GM06990 (cell line): Measurements from ENCODE around the gene KLHL25.

ENCODE experiments used
- DNase-seq: peaks from one replicate; pipeline ENCODE4 v3.0.0-alpha.2; 2011; ENCODE audit not compliant: insufficient read length; ENCODE audit errors: extremely low read depth
- H3K27me3 ChIP-seq: replicated peaks from 2 replicates; pipeline ENCODE4 v1.6.0; 2011; ENCODE audit warnings: low read length; ENCODE audit not compliant: control insufficient read depth, insufficient read depth
- H3K36me3 ChIP-seq: 2 replicates; pipeline ENCODE4 v1.5.1; 2011; ENCODE audit warnings: low read length; ENCODE audit not compliant: control insufficient read depth, insufficient read depth
- H3K4me3 ChIP-seq: replicated peaks from 2 replicates; pipeline ENCODE4 v1.5.1; 2011; ENCODE audit warnings: low read depth, mild to moderate bottlenecking, control low read depth, low read length
- TF ChIP-seq, protein P1 (sequence below): IDR thresholded peaks from 2 replicates; pipeline ENCODE4 v1.5.1; 2011; ENCODE audit warnings: low read length, control low read depth, mild to moderate bottlenecking, inconsistent platforms; ENCODE audit not compliant: insufficient read depth, poor library complexity, severe bottlenecking

The KLHL25 gene

DNA sequence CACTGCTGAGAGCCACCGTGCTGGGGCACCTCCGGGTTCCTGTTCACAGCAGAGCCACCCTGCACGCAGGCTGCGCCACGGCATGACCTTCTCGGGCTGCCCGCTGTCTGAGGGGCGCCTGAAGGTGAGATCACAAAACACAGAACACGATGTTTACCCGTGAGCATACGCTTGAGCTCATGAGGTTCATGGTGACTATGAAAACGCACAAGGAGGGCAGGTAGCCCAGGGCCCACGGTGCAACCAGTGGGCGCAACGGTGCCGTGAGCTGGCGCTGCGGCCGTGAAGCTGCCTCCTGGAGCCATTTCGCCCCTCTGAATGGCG lies 36.1 kb downstream of the KLHL25 start:
- Histone ChIP-seq H3K36me3 (peaks cover 1% of the 10 kb centered on the region), H3K27me3 (no peaks in the 10 kb centered on the region), H3K4me3 (no peak overlapping the region)
- no peak for DNase-seq
- TF ChIP-seq, protein P1, sequence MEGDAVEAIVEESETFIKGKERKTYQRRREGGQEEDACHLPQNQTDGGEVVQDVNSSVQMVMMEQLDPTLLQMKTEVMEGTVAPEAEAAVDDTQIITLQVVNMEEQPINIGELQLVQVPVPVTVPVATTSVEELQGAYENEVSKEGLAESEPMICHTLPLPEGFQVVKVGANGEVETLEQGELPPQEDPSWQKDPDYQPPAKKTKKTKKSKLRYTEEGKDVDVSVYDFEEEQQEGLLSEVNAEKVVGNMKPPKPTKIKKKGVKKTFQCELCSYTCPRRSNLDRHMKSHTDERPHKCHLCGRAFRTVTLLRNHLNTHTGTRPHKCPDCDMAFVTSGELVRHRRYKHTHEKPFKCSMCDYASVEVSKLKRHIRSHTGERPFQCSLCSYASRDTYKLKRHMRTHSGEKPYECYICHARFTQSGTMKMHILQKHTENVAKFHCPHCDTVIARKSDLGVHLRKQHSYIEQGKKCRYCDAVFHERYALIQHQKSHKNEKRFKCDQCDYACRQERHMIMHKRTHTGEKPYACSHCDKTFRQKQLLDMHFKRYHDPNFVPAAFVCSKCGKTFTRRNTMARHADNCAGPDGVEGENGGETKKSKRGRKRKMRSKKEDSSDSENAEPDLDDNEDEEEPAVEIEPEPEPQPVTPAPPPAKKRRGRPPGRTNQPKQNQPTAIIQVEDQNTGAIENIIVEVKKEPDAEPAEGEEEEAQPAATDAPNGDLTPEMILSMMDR = no peak

DNA sequence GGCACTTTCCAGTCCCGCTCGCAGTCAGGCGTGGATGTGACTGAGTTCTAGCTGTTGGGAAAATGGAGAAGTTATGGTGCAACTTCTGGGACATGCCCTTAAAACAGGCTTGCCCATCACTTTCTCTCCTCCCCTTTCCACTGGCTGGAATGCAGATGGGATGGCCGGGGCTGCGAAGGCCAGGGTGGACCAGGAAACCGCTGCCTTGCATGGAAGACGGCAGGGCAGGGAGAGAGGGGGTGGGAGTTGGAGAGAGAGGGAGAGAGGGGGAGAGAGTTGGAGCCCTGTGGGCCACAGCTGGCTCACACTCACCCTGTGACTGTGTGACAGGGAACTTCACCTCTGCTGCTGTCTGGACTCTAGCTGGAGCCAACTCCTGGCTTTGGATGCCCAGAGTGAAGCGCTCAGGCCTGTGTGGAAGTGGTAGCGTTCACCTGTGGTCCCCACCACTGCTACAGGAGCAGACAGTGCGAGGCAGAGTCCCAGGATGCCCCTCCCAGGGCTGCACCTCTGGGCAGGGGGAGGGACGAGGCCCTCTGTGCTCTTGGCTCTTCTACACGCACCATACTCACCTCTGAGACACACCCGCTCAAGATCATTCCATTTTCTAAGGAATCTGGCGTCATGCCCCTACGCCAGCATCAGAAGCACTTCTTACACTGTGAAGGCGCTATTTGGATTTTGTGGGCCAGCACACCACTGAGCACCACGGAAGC lies 36.6 kb downstream of the KLHL25 start:
- Histone ChIP-seq H3K36me3 (peaks cover 1% of the 10 kb centered on the region), H3K4me3 (no peak overlapping the region), H3K27me3 (no peaks in the 10 kb centered on the region)
- no peak for DNase-seq
- TF ChIP-seq, protein P1 = no peak

DNA sequence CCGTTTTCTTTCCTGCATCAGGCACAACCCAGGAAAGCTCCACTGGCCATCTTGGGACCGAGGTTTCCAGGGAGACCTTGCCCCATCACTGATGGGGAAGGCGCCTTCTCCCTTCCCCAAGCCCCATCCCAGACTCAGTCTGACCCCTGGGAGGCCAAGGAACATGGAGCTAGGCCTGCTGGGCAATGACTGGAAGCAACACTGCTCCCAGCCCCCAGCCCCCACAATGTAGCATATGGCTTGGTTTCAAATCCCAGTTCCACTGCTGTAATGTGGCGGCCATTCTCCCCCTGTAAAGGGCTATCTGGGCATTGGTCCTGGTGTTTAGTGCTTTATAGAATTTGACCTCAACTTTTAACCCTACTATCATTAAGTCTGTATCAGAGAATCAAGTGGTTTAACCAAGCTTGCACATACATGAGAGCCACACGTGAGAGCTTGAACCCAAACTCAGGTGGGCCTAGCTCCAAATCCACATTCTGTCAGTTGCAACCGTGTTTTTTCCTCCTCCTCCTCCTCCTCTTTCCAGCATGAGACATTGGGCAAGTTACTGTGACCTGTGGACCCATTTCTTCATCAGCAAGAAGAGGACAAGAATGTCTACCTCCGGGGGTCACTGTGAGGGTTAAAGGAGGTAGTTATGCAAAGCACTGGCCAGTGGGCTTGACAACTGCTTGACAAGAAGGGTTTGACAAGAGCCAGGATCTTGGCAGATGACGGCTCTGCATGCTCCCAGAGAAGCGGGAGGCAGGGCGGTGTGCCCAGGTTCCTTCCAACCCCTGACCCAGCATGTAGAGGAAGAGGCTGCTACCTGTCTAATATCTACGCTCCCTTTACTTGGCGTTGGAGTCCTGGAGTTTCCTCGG lies 37.4 kb downstream of the KLHL25 start:
- TF ChIP-seq, protein P1 = no peak

GRCh38 chr15:85756411-85757072 lies 38.2 kb downstream of the KLHL25 start:
- Histone ChIP-seq H3K27me3 (no peaks in the 10 kb centered on the region), H3K4me3 (no peak overlapping the region), H3K36me3 (no peaks in the 10 kb centered on the region; the same call in none of the 2 replicates)
- DNase-seq = no peak
- TF ChIP-seq, protein P1 = no peak

More for the DNA sequence above, 37.4 kb downstream of the KLHL25 start:
- Histone ChIP-seq H3K36me3 (no peaks in the 10 kb centered on the region; the same call in none of the 2 replicates), H3K4me3 (no peak overlapping the region), H3K27me3 (no peaks in the 10 kb centered on the region)
- DNase-seq = no peak

DNA sequence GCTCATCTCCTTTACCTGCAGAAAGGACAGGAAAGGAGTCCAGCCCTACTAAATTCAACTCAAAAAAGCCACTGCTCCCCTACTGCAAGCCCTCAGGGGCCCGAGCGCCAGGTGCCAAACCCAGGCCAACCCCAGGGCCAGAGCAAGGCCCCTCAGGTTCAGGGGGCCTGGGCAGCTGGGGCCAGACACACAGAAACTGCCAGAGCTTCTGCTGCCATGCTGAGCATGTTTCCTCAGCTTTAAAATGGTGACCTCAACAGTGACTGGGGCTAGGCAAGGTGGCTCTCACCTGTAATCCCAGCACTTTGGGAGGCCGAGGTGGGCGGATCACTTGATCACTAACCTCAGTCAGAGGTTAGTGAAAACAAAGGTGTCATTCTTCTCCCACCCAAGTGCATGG lies 38.8 kb downstream of the KLHL25 start:
- DNase-seq = no peak
- Histone ChIP-seq H3K4me3 (no peak overlapping the region), H3K27me3 (no peaks in the 10 kb centered on the region), H3K36me3 (no peaks in the 10 kb centered on the region; the same call in none of the 2 replicates)
- TF ChIP-seq, protein P1 = no peak
